Stimulated activated CD4-positive, alpha-beta T cell treated with anti-CD3 and anti-CD28 coated beads, TNF-alpha, amount 100 ng/mL, for 4 hours (primary cell): ENCODE measurements around the gene CEACAM1.
"Not testable (repeated sequence)": the region's sequence is repeated elsewhere in the genome, so short reads cannot be mapped to it uniquely, and the experiment has no call there.

Experiments used
- DNase-seq, 3 experiments: peaks; one replicate each; pipeline ENCODE4 v3.0.0-alpha.2; 2020; ENCODE audit warnings: low read depth in 3 of 3

The CEACAM1 gene

GRCh38 chr19:42512130-42512636 lies 16.1 kb downstream of the CEACAM1 start:
- DNase-seq = no peak

- DNase-seq = no peak
These were observed 16.9 kb downstream of the CEACAM1 start for GRCh38 chr19:42511340-42511739.

- no peak for DNase-seq
These were observed 19.3 kb downstream of the CEACAM1 start for GRCh38 chr19:42508892-42509444.

- DNase-seq = no peak
These were observed 23.2 kb downstream of the CEACAM1 start for GRCh38 chr19:42505066-42505465.

GRCh38 chr19:42501733-42502132 lies 26.5 kb downstream of the CEACAM1 start:
- DNase-seq = no peak

- DNase-seq = not testable (repeated sequence)
These were observed 27.0 kb downstream of the CEACAM1 start for GRCh38 chr19:42501243-42501642.

GRCh38 chr19:42498169-42498757 lies 30.0 kb downstream of the CEACAM1 start:
- DNase-seq = no peak

GRCh38 chr19:42497492-42498168 lies 30.7 kb downstream of the CEACAM1 start:
- DNase-seq = no peak

- DNase-seq = no peak
These were observed 31.7 kb downstream of the CEACAM1 start for GRCh38 chr19:42496460-42497133.

GRCh38 chr19:42495663-42496062 lies 32.6 kb downstream of the CEACAM1 start:
- DNase-seq = no peak

GRCh38 chr19:42494321-42494720 lies 34.0 kb downstream of the CEACAM1 start:
- no peak for DNase-seq

- no peak for DNase-seq
These were observed 39.3 kb downstream of the CEACAM1 start for GRCh38 chr19:42488783-42489521.

- DNase-seq = no peak
These were observed 40.5 kb downstream of the CEACAM1 start for GRCh38 chr19:42487798-42488178.

GRCh38 chr19:42487032-42487797 lies 41.1 kb downstream of the CEACAM1 start:
- no peak for DNase-seq

GRCh38 chr19:42485036-42485435 lies 43.2 kb downstream of the CEACAM1 start:
- not testable (repeated sequence) for DNase-seq

GRCh38 chr19:42480335-42481095 lies 47.8 kb downstream of the CEACAM1 start:
- DNase-seq = peak in 1 of 3 experiments; percentile 21

- DNase-seq = no peak
These were observed 48.5 kb downstream of the CEACAM1 start for GRCh38 chr19:42479736-42480135.

- no peak for DNase-seq
These were observed 49.4 kb downstream of the CEACAM1 start for GRCh38 chr19:42478765-42479311.

- no peak for DNase-seq
These were observed 50.3 kb downstream of the CEACAM1 start for GRCh38 chr19:42477933-42478332.

- no peak for DNase-seq
These were observed 51.2 kb downstream of the CEACAM1 start for GRCh38 chr19:42477117-42477516.
